A549 (cell line): ENCODE measurements around the gene ADGRL2. TPM values are rescaled to one million over a fixed set of nuclear protein-coding genes. Genes with fewer than 3 reads are reported as not detected.

Experiments used
- ATAC-seq, 2 experiments: fragments of 200-7000 bp in 1 of 2; fragments of >200 bp in 1 of 2; cut with Nextera tagmentation in 1 of 2; cut with Tn5 transposase in 1 of 2; 3 replicates each; pipeline versions ENCODE4 v1.8.0 to v1.9.1; 2018 to 2020; ENCODE audit warnings: mild to moderate bottlenecking in 1 of 2, moderate library complexity in 1 of 2
- CTCF ChIA-PET: fragments of 300-600 bp; sonication (Branson Sonifier 250); formaldehyde crosslinking; extraction: SDS; loops from one replicate; lab custom pipeline; 2021; ENCODE audit warnings: antibody characterized with exemption, inconsistent platforms; lab: Yijun Ruan, JAX
- POLR2A ChIA-PET: fragments of 350-600 bp; formaldehyde crosslinking; extraction: SDS; loops from one replicate; lab custom pipeline; 2021; ENCODE audit warnings: antibody characterized with exemption, inconsistent platforms; lab: Yijun Ruan, JAX
- DNase-seq, 2 experiments: peaks; one replicate each; pipeline versions ENCODE4 v3.0.0 to v3.0.0-alpha.2; 2011 to 2016; ENCODE audit warnings: low read depth in 1 of 2, low spot score in 1 of 2
- FAIRE-seq: peaks from 2 replicates; lab custom pipeline; 2011; peaks lifted over from hg19 to GRCh38; lab: Jason Lieb, UNC
- H3K27ac ChIP-seq, 2 experiments: fragments of >200 bp; sonication (Bioruptor Twin); formaldehyde crosslinking; 3 replicates each; pipeline ENCODE4 v1.5.1; 2016 to 2017
- H3K4me1 ChIP-seq: fragments of >200 bp; sonication (Bioruptor Twin); formaldehyde crosslinking; 3 replicates; pipeline ENCODE4 v1.6.1; 2016
- H3K4me2 ChIP-seq: fragments of >200 bp; sonication (Bioruptor Twin); formaldehyde crosslinking; 3 replicates; pipeline ENCODE4 v1.6.1; 2016
- H3K4me3 ChIP-seq: fragments of >200 bp; sonication (Bioruptor Twin); formaldehyde crosslinking; 3 replicates; pipeline ENCODE4 v1.5.1; 2016
- H3K9me3 ChIP-seq: fragments of >200 bp; sonication (Bioruptor Twin); formaldehyde crosslinking; 3 replicates; pipeline ENCODE4 v1.6.1; 2016
- BCL3 ChIP-seq: fragments of >200 bp; sonication (Bioruptor Twin); formaldehyde crosslinking; IDR thresholded peaks from 3 replicates; pipeline ENCODE4 v1.6.1; 2016
- BHLHE40 ChIP-seq: IDR thresholded peaks from 2 replicates; pipeline ENCODE4 v1.6.1; 2012; ENCODE audit warnings: low read depth, low read length, inconsistent platforms
- CBX2 ChIP-seq: fragments of 200-600 bp; sonication (generic); IDR thresholded peaks from 2 replicates; pipeline ENCODE4 v1.6.1; 2016; ENCODE audit warnings: low read depth, mild to moderate bottlenecking, borderline replicate concordance
- CBX8 ChIP-seq: fragments of 200-600 bp; sonication (generic); IDR thresholded peaks from 2 replicates; pipeline ENCODE4 v1.6.1; 2016
- CEBPB ChIP-seq, 2 experiments: fragments of >200 bp in 1 of 2; sonication (Bioruptor Twin) in 1 of 2; formaldehyde crosslinking in 1 of 2; IDR thresholded peaks; 2 replicates each; pipeline ENCODE4 v1.6.1; 2012 to 2016
- ELK1 ChIP-seq: fragments of 150-350 bp; IDR thresholded peaks from 2 replicates; pipeline ENCODE4 v1.6.1; 2014; ENCODE audit warnings: low read depth, mild to moderate bottlenecking, low read length
- EP300 ChIP-seq, 2 experiments: fragments of >200 bp; sonication (Bioruptor Twin); formaldehyde crosslinking; IDR thresholded peaks; 2 replicates in 1 of 2; 3 replicates in 1 of 2; pipeline ENCODE4 v1.6.1; 2016 to 2017
- FOXS1 ChIP-seq: fragments of 250-450 bp; sonication (Bioruptor Pico); IDR thresholded peaks from 2 replicates; pipeline ENCODE4 v1.5.0; 2020; ENCODE audit warnings: mild to moderate bottlenecking, moderate library complexity
- HOXA7 ChIP-seq: fragments of 250-450 bp; sonication (Bioruptor Pico); IDR thresholded peaks from 2 replicates; pipeline ENCODE4 v1.5.0; 2020; ENCODE audit warnings: mild to moderate bottlenecking, moderate library complexity
- HOXB13 ChIP-seq: fragments of 250-450 bp; sonication (Bioruptor Pico); IDR thresholded peaks from 2 replicates; pipeline ENCODE4 v1.5.0; 2020; ENCODE audit warnings: low read depth, mild to moderate bottlenecking, moderate library complexity
- HOXB5 ChIP-seq: fragments of 250-450 bp; sonication (Bioruptor Pico); IDR thresholded peaks from 2 replicates; pipeline ENCODE4 v1.5.0; 2020; ENCODE audit warnings: mild to moderate bottlenecking, moderate library complexity
- JUNB ChIP-seq: fragments of >200 bp; sonication (Bioruptor Twin); formaldehyde crosslinking; IDR thresholded peaks from 2 replicates; pipeline ENCODE4 v1.6.1; 2016
- KDM1A ChIP-seq: fragments of 200-600 bp; sonication (generic); IDR thresholded peaks from 2 replicates; pipeline ENCODE4 v1.6.1; 2016; ENCODE audit warnings: low read depth, mild to moderate bottlenecking
- MAX ChIP-seq: IDR thresholded peaks from 2 replicates; pipeline ENCODE4 v1.6.1; 2012
- MAZ ChIP-seq: fragments of 150-350 bp; IDR thresholded peaks from 2 replicates; pipeline ENCODE4 v1.6.1; 2014; ENCODE audit warnings: antibody characterized with exemption, low read depth, low read length, borderline replicate concordance
- MYC ChIP-seq: IDR thresholded peaks from 2 replicates; pipeline ENCODE4 v1.6.1; 2012; ENCODE audit warnings: mild to moderate bottlenecking, inconsistent platforms, low read length, improper control_type of control experiment, borderline replicate concordance
- NPAS2 ChIP-seq: fragments of 250-450 bp; sonication (Bioruptor Pico); IDR thresholded peaks from 2 replicates; pipeline ENCODE4 v1.8.0; 2022; ENCODE audit warnings: mild to moderate bottlenecking, moderate library complexity, borderline replicate concordance
- RFX5 ChIP-seq: fragments of 450-650 bp; IDR thresholded peaks from 2 replicates; pipeline ENCODE4 v1.7.1; 2014; ENCODE audit warnings: antibody characterized with exemption, mild to moderate bottlenecking, moderate library complexity
- SREBF2 ChIP-seq: fragments of 450-650 bp; IDR thresholded peaks from 2 replicates; pipeline ENCODE4 v1.6.1; 2014; ENCODE audit warnings: mild to moderate bottlenecking, moderate library complexity
- TFCP2L1 ChIP-seq: fragments of 250-450 bp; sonication (Bioruptor Pico); IDR thresholded peaks from 2 replicates; pipeline ENCODE4 v1.5.0; 2021; ENCODE audit warnings: mild to moderate bottlenecking
- WGBS: methylation state at CpG from one replicate; pipeline ENCODE4 v1.1.6; 2017; ENCODE audit errors: missing lambda C conversion rate; 5-methylcytosine and 5-hydroxymethylcytosine counted together
- polyA plus RNA-seq, 4 experiments: library from polyadenylated mRNA; depleted of rRNA in 3 of 4; stranded (reverse); fragments of >200 nt; fragmentation: RNase III in 1 of 4; extraction: RNeasy Plus Mini Kit Qiagen cat#74134 plus additional on column Dnase treatment in 1 of 4; gene quantifications; 2 replicates in 3 of 4; 3 replicates in 1 of 4; pipeline ENCODE4 v1.2.3, GENCODE V29; 2011 to 2017
- TF ChIP-seq, protein P1 (sequence below): fragments of 450-650 bp; IDR thresholded peaks from 2 replicates; pipeline ENCODE4 v1.6.1; 2014; ENCODE audit warnings: antibody characterized with exemption

ADGRL2 gene
- polyA plus RNA-seq, 2 of the 4 experiments (the other 2 are of a cell fraction) = 12.8 to 24.1 TPM

DNA sequence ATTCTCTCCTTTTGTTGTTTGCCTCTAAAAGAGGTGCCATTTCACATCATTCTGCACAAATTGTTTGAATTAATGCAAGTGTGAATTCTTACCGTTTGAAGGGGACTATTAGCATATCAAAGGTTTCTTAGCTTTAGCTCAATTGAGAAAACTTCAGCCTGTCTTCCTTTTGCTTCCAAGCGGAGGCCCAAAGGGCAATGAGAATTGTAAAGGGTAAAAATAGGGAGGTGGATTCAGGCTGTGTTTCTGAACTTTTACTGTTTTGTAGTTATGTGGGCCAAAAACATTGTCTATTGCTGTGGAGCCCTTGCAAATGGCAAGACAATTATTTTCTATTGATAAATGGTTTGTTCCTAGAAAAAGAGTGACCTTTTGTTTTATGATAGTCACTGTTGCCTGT, 3.6 kb downstream of the ADGRL2 start (continued):
- TF ChIP-seq MAX = no peak

DNA sequence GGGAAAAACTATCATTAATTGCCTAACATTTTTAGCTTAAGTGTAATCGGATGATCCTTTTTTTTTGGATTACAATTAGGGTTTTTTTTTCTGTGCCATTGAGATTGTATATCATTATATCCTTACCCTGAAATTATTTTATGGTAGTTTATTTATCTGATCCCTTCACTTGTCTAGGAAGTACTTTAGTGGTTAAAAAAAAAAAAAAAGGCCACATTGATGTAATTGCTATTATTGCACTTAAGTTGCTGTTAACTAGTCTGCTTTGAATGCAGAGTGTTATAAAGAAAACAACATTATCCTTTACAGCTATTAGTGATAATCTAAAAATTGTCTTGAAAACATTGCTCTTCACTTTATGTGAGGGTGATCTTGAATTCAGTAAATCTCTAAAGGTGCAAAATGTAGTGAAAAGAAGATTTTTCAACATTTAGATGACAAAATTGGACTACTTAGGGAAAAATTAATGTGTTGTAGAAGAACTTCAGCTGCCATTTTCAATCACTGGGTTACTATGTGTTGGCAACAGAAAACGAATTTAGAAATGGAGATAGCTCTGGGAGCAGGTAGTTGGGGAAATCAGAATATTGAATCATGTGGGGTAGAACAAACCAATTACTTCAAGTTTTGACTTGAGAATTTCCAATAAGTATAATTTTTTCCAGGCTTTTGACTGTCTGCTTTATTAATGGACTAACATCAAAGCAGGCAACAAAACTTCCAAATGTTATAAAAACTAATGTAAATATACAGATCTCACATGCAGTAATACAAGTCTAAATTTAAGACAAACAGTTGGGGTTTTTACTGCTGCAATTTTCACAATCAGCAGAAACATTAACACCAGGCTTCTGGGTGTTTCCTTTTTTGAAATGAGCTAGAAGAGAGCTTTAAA, 5.0 kb downstream of the ADGRL2 start:
- H3K4me2 ChIP-seq = peak overlapping the region; percentile 85
- WGBS = 16% methylated on average over 2 of the region's 2 CpGs
- TF ChIP-seq ELK1 (no peak), RFX5 (no peak), HOXB13 (CRISPR knock-in tag) (no peak), TFCP2L1 (no peak), MAZ (no peak), CBX8 (no peak), EP300 (IDR thresholded peaks at IDR 0.05) (no peak), MYC (no peak), JUNB (no peak), CBX2 (no peak), FOXS1 (CRISPR knock-in tag) (no peak), SREBF2 (no peak), BHLHE40 (no peak), HOXB5 (no peak), CEBPB (IDR thresholded peaks at IDR 0.05) (no peak), BCL3 (no peak), NPAS2 (no peak), HOXA7 (CRISPR knock-in tag) (no peak), KDM1A (no peak)
- TF ChIP-seq, protein P1, sequence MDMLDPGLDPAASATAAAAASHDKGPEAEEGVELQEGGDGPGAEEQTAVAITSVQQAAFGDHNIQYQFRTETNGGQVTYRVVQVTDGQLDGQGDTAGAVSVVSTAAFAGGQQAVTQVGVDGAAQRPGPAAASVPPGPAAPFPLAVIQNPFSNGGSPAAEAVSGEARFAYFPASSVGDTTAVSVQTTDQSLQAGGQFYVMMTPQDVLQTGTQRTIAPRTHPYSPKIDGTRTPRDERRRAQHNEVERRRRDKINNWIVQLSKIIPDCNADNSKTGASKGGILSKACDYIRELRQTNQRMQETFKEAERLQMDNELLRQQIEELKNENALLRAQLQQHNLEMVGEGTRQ = no peak
- TF ChIP-seq, all 56 proteins: peak for 0
- no peak overlapping the region for H3K4me3 ChIP-seq
- no peaks in the 10 kb centered on the region for H3K9me3 ChIP-seq
- POLR2A ChIA-PET = no interaction called here
- DNase-seq (no peak), FAIRE-seq (no peak), ATAC-seq (no peak)
- CTCF ChIA-PET = no interaction called here
- H3K4me1 ChIP-seq = peaks cover 25% of the 10 kb centered on the region; the same call in 2 of the 3 replicates
- H3K27ac ChIP-seq = peak overlapping the region; percentile 21 to 52; a peak in 2 of 6 replicates

- Histone ChIP-seq H3K4me2 (peak overlapping the region; percentile 85), H3K9me3 (no peaks in the 10 kb centered on the region), H3K4me3 (no peak overlapping the region), H3K27ac (no peak overlapping the region; a peak in 1 of 6 replicates)
- DNase-seq = no peak
- no peak for TF ChIP-seq FOXS1 (CRISPR knock-in tag)
- TF ChIP-seq, all 56 proteins: peak for 0
- CTCF ChIA-PET = no interaction called here
- no peak for ATAC-seq
- FAIRE-seq = no peak
- 31% methylated on average over 2 of the region's 2 CpGs for WGBS
- H3K4me1 ChIP-seq = peaks cover 30% of the 10 kb centered on the region; the same call in 2 of the 3 replicates
- POLR2A ChIA-PET = no interaction called here
Observed at GRCh38 chr1:81806432-81806770, 5.7 kb downstream of the ADGRL2 start.
